Astrocyte of the spinal cord (primary cell): ENCODE results near the gene PPP1CC.

Source experiments
- DNase-seq: peaks from one replicate; pipeline ENCODE4 v3.0.0; 2011; ENCODE audit warnings: low read depth, low spot score
- H3K4me3 ChIP-seq: 2 replicates; pipeline ENCODE4 v1.5.1; 2011; ENCODE audit warnings: low read depth, mild to moderate bottlenecking, low read length, moderate library complexity
- CTCF ChIP-seq: IDR thresholded peaks from 2 replicates; pipeline ENCODE4 v1.5.1; 2012; ENCODE audit warnings: low read depth, mild to moderate bottlenecking, low read length, inconsistent platforms
- in situ Hi-C: cut with HindIII; loops from 2 replicates; pipeline ENCODE4 v1.10.0; 2017; ENCODE audit warnings: low sequenced_read_pairs

Gene PPP1CC

GRCh38 chr12:110686294-110686903 lies 56.3 kb downstream of the PPP1CC start:
- no peak overlapping the region for H3K4me3 ChIP-seq
- no peak for TF ChIP-seq CTCF
- no peak for DNase-seq
- in situ Hi-C loops: no loop called here

- in situ Hi-C loops: no loop called here
- H3K4me3 ChIP-seq: no peak overlapping the region
- TF ChIP-seq CTCF: no peak
- DNase-seq: peak; percentile 6
Measured at GRCh38 chr12:110684312-110684836, 58.3 kb downstream of the PPP1CC start.

- in situ Hi-C loops: no loop called here
Measured at GRCh38 chr12:110683888-110684287, 58.8 kb downstream of the PPP1CC start.

GRCh38 chr12:110680032-110680431 lies 62.7 kb downstream of the PPP1CC start:
- no peak for DNase-seq
- in situ Hi-C loops: no loop called here
- TF ChIP-seq CTCF: no peak
- H3K4me3 ChIP-seq: no peak overlapping the region

More at GRCh38 chr12:110683888-110684287, 58.8 kb downstream of the PPP1CC start:
- no peak for TF ChIP-seq CTCF
- no peak for DNase-seq
- no peak overlapping the region for H3K4me3 ChIP-seq

- TF ChIP-seq CTCF: no peak
- no peak overlapping the region for H3K4me3 ChIP-seq
- in situ Hi-C loops: no loop called here
- no peak for DNase-seq
Measured at GRCh38 chr12:110679201-110679600, 63.5 kb downstream of the PPP1CC start.

- no peak for DNase-seq
- TF ChIP-seq CTCF: no peak
- in situ Hi-C loops: no loop called here
- H3K4me3 ChIP-seq: no peak overlapping the region
Measured at GRCh38 chr12:110677982-110678381, 64.7 kb downstream of the PPP1CC start.
